OCI-LY1 (cell line): Measurements from ENCODE around the gene PPP2R2D.

ENCODE experiments used
- H2AFZ ChIP-seq: fragments of 200-600 bp; sonication (generic), shearing (Covaris generic); 2 replicates; pipeline ENCODE4 v1.6.0; 2014; ENCODE audit warnings: antibody characterized with exemption, mild to moderate bottlenecking, low read length
- H3F3A ChIP-seq: fragments of 200-600 bp; sonication (generic), shearing (Covaris generic); 2 replicates; pipeline ENCODE4 v1.6.0; 2014; ENCODE audit warnings: mild to moderate bottlenecking, antibody characterized with exemption, low read length, moderate library complexity; ENCODE audit not compliant: insufficient read depth
- H3K27ac ChIP-seq: fragments of 200-600 bp; sonication (generic); 2 replicates; pipeline ENCODE4 v1.5.1; 2014; ENCODE audit warnings: low read length, mixed run types, mild to moderate bottlenecking, low read depth; ENCODE audit not compliant: poor library complexity, severe bottlenecking
- H3K27me3 ChIP-seq: fragments of 200-600 bp; sonication (generic); 2 replicates; pipeline ENCODE4 v1.6.0; 2014; ENCODE audit warnings: antibody characterized with exemption, mild to moderate bottlenecking, low read length, moderate library complexity; ENCODE audit not compliant: insufficient read depth
- H3K36me3 ChIP-seq: fragments of 200-600 bp; sonication (generic); 2 replicates; pipeline ENCODE4 v1.6.1; 2014; ENCODE audit warnings: mild to moderate bottlenecking, antibody characterized with exemption, low read length, moderate library complexity, mixed read lengths; ENCODE audit not compliant: insufficient read depth
- H3K4me1 ChIP-seq: fragments of 200-600 bp; sonication (generic); 2 replicates; pipeline ENCODE4 v1.5.1; 2014; ENCODE audit warnings: mild to moderate bottlenecking, low read length, moderate library complexity; ENCODE audit not compliant: insufficient read depth, severe bottlenecking
- H3K4me2 ChIP-seq: fragments of 200-600 bp; sonication (generic), shearing (Covaris generic); 2 replicates; pipeline ENCODE4 v1.6.1; 2014; ENCODE audit warnings: low read length
- H3K4me3 ChIP-seq: fragments of 200-600 bp; sonication (generic); 2 replicates; pipeline ENCODE4 v1.5.1; 2014; ENCODE audit warnings: low read length, low read depth, mild to moderate bottlenecking, mixed read lengths; ENCODE audit not compliant: poor library complexity, severe bottlenecking
- H3K79me2 ChIP-seq: fragments of 200-600 bp; shearing (Covaris generic); 2 replicates; pipeline ENCODE4 v1.6.1; 2016; ENCODE audit warnings: mixed run types, low read length, mixed read lengths; ENCODE audit not compliant: insufficient read depth
- H3K9ac ChIP-seq: fragments of 200-600 bp; sonication (generic), shearing (Covaris generic); 2 replicates; pipeline ENCODE4 v1.6.1; 2014; ENCODE audit warnings: mild to moderate bottlenecking, low read length, mixed read lengths
- H3K9me2 ChIP-seq: fragments of 200-600 bp; sonication (generic), shearing (Covaris generic); 2 replicates; pipeline ENCODE4 v1.6.1; 2014; ENCODE audit warnings: low read depth, mild to moderate bottlenecking, low read length, mixed read lengths
- H3K9me3 ChIP-seq: fragments of 200-600 bp; shearing (Covaris generic); 2 replicates; pipeline ENCODE4 v1.6.1; 2014; ENCODE audit warnings: low read length, mixed read lengths
- H4K20me1 ChIP-seq: fragments of 200-600 bp; sonication (generic), shearing (Covaris generic); 2 replicates; pipeline ENCODE4 v1.6.0; 2016; ENCODE audit warnings: mild to moderate bottlenecking, low read length; ENCODE audit not compliant: insufficient read depth
- CTCF ChIP-seq: fragments of 200-600 bp; sonication (generic), shearing (Covaris generic); IDR thresholded peaks from 2 replicates; pipeline ENCODE4 v1.5.1; 2017; ENCODE audit warnings: mild to moderate bottlenecking, antibody characterized with exemption, low read length, moderate library complexity, mixed read lengths
- EZH2 ChIP-seq: fragments of 200-600 bp; sonication (generic), shearing (Covaris generic); IDR thresholded peaks from 2 replicates; pipeline ENCODE4 v1.8.0; 2017; ENCODE audit warnings: borderline replicate concordance, mixed run types, mild to moderate bottlenecking, antibody characterized with exemption, low read length, moderate library complexity, mixed read lengths

Gene PPP2R2D

GRCh38 chr10:131926253-131926652 is 25.4 kb downstream of the PPP2R2D start:
- Histone ChIP-seq H3K36me3 (no peaks in the 10 kb centered on the region), H3K27me3 (no peaks in the 10 kb centered on the region), H3K9ac (no peak overlapping the region), H3K27ac (no peak overlapping the region), H3K9me2 (no peaks in the 10 kb centered on the region), H3K79me2 (peaks cover 96% of the 10 kb centered on the region), H3K4me3 (no peak overlapping the region), H3K4me1 (peaks cover 26% of the 10 kb centered on the region), H4K20me1 (no peaks in the 10 kb centered on the region), H3K9me3 (peaks cover 13% of the 10 kb centered on the region), H2AFZ (no peak overlapping the region), H3K4me2 (no peak overlapping the region), H3F3A (no peaks in the 10 kb centered on the region)
- TF ChIP-seq CTCF (no peak), EZH2 (no peak)

DNA sequence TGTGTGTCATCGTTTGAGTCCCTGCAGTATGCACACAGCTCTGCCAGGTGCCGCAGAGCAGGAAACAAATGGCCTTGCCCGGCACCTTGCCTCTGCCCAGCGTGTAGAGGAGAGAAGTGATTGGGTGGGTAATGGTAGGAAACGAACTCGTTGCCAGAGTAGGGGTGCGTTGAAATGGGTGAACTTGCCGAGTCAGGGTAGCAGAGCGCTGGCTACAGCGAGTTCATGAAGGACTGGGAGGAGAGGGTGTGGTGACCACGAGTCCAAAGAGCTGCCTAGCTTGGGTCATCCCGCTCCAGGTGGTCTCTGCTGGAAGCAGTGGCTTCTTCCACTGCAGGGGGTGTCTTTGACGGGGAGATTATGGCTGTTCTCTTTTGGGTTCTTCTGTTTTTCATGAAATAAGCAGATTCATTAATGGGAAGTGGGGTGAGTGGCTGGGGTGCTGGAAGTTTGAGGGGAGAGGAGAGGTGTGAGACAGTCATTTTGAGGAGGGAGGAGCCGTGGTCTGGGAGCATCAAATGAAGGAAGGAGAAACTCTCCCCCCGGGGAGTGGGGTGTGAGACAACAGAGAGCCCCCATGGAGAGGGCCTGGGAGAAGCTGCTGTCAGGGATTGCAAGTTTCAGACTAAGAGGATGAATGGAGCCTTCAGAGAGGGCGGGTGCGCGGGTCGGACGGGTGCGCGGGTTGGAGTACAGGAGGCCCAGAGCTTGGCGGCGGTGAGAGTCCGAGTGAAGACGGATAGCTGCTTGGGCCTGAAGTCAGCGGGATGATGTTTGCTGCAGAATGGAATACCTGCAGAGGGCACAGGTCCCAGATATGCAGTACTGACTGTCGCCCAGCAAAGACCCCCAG is 26.2 kb downstream of the PPP2R2D start:
- Histone ChIP-seq H3K9me3 (peaks cover 13% of the 10 kb centered on the region), H3K27ac (no peak overlapping the region), H3K4me1 (peaks cover 26% of the 10 kb centered on the region), H3K79me2 (peaks cover 91% of the 10 kb centered on the region), H2AFZ (no peak overlapping the region), H3K9ac (no peak overlapping the region), H3F3A (no peaks in the 10 kb centered on the region), H3K4me3 (no peak overlapping the region), H3K9me2 (no peaks in the 10 kb centered on the region), H4K20me1 (no peaks in the 10 kb centered on the region), H3K36me3 (no peaks in the 10 kb centered on the region), H3K4me2 (no peak overlapping the region), H3K27me3 (no peaks in the 10 kb centered on the region)
- TF ChIP-seq EZH2 = no peak
- TF ChIP-seq CTCF = no peak

GRCh38 chr10:131928248-131929095 is 27.7 kb downstream of the PPP2R2D start:
- Histone ChIP-seq H3F3A (no peaks in the 10 kb centered on the region), H3K79me2 (peaks cover 87% of the 10 kb centered on the region), H3K9me3 (peaks cover 8% of the 10 kb centered on the region), H4K20me1 (no peaks in the 10 kb centered on the region), H3K27me3 (no peaks in the 10 kb centered on the region), H3K4me2 (peak overlapping the region; percentile 34), H3K4me1 (peaks cover 26% of the 10 kb centered on the region), H3K36me3 (no peaks in the 10 kb centered on the region), H3K9me2 (no peaks in the 10 kb centered on the region), H3K9ac (peak overlapping the region; percentile 16; the same call in 1 of the 2 replicates), H3K4me3 (peak overlapping the region; percentile 22), H3K27ac (peak overlapping the region; percentile 57), H2AFZ (no peak overlapping the region)
- TF ChIP-seq CTCF (no peak), EZH2 (no peak)
